HG03439 (cell line): ENCODE results near the gene NLGN1.

Experiments
- ATAC-seq: cut with Tn5 transposase; IDR thresholded peaks from one replicate; pipeline ENCODE4 v1.9.1; 2021; ENCODE audit warnings: mild to moderate bottlenecking, moderate library complexity; ENCODE audit not compliant: unreplicated experiment

Gene NLGN1

DNA sequence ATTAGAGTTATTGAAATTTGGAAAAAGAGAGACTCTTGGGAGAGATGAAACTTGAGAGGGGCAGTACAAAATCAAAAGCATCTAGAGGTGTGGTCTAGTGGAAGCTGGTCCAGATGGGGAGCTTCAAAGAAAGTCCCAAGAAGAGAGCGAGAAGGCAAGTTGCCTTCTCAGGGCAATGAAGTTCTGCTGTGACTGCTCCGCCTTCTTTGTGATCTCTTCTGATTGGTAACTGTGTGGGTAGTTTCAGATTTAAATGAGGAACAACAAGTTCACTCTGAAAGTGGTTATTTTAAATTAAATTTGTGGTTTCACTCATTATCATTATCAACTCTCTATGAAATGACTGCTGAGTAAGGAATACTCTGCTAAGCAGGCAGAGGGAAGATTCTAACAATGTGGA is 233.3 kb downstream of the NLGN1 start:
- no peak for ATAC-seq

DNA sequence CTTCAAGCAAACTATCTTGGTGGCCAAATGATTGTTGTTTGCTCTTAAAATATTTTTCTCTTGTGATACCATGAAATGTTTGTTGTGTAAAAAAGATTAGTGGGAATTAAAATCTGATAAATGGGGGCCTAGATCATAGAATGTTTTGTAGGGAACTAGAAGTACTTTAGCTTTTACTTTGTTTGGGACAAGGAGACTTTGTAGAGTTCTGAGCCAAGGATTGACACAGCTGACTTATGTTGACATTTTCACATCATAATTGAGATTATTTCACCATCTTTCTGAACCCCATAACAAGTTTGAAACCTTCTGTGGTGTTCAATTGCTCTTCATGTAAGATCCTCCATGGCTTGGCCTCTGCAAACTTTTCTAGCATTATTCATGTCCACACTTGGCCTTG is 235.4 kb downstream of the NLGN1 start:
- no peak for ATAC-seq

DNA sequence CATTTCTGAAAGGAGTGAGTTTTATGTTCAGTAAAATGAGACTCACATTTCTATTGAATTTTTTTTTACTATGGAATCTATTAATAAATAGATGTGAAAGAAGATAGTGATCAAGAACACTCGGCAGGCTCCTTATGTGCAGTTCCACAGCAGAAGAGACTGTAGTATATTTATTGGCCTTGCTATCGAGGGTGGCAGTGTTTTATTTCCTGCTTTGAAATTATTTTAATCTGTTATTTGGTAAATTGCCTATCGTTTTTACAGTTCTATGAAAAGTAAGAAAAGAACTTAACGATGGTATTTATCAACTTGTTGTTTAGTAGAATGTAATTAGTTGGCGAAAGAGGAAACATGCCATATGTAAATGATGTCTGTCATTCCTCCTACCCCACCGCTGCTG is 238.3 kb downstream of the NLGN1 start:
- no peak for ATAC-seq

DNA sequence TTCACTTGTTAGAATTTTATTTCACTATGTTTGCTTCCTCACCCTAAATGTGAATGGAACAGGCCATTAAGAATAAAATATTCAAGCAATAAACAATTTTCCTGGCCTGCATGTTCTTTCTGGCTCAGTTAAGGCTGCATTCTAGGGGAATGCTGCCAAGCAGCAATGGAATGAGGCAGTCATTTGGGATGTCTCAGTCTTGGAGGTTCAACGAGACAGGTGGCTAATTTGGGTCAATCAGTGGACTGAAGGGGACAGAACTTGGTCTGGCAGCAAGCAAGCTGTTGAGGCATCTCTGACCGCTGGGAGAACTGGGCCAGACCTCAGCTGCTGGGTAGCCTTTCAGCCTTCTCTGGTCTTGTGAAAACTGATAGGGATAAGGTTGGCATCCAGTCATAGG is 241.6 kb downstream of the NLGN1 start:
- ATAC-seq, result no peak

DNA sequence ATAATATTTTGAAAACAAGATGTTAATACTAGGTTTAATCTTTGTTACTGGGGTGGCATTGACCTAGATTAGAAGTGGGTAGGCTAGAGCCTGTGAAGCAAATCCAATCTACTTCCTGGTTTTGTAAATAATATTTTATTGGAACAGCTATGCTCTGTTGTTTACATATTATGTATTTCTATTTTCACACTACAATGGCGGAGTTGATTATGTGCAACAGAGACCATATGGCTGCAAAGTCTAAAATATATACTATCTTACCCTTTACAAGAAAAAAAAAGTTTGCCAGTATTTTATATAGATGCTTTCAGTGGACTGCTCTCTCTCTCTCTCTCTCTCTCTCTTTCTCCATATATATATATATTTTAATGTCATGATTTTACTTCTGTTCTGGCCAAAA is 244.2 kb downstream of the NLGN1 start:
- ATAC-seq, result no peak

DNA sequence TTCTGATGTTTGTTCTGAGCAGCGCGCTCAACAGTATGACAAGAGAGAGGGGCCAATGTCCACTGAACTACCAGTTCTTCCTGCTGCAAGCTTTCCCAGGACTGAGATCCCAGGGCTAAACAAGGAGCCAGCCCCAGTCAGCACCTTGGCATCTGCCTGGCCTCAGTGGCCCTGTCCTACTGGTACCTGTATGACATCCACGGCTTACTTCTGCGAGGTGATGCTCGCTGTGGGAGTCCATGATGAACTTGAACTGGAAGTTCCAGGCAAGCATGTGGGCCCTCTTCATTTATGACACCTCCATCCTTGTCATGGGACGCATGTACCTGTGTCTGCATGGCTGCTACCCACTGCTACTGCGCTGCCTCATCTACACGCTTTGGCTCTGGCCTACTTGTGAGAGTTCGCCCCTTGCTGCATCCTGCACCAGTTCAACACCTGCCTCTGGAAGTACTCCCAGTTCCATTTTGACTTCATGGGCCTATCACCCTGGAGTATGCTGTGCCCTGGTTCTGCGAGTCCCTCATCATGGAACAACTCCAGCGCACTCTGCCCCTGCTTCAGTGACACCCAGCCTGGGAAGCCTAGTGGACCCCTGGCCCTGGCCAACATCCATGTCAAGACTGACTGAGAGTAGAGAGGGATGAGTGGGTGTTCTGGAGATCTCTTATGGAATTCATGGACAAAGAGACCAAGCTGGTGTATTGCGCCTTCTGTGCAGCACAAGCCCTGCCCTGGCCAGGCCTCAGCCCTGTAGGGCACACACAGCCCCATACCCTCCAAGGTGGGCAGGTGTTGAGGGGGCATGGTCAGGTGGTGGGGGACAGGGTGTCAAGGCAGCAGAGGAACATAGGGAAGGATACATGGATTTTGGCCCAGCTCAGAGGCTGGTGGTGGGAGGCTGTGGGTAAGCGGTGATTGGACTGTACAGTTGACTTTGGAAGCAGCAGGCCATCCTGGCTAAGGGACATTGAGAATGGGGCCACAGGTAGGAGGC is 246.8 kb downstream of the NLGN1 start:
- no peak for ATAC-seq

DNA sequence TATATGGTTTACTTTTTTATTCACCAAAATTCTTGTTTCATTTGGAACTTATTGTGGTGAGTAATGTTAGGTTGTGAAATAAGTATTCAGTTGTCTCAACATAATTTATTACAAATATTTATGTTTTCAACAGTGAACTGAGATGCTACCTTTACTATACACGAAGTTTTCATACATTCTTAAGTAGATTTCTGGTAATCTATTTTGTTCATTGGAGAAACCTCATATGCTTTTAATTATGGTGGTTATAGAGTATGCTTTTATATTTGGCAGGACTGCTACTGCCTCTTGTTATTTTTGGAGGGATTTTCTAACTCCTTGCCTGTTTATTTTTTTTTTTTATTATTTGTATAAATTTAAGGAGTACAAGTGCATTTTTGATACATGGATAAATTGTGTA is 253.1 kb downstream of the NLGN1 start:
- no peak for ATAC-seq

DNA sequence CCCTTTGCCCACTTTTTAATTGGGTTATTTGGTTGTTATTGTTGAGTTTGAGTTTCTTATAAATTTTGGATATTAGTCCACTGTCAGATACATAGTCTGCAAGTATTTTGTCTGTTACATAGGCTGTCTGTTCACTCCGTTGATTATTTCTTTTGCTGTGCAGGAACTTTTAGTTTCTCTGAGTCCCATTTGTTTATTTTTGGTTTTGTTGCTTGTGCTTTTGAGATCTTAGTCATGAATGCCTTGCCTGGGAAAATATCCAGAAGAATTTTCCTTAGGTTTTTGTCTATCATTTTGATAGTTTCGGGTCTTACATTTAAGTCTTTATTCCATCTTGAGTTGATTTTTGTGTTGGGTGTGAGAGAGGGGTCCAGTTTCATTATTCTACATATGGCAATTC is 254.5 kb downstream of the NLGN1 start:
- ATAC-seq, result no peak

DNA sequence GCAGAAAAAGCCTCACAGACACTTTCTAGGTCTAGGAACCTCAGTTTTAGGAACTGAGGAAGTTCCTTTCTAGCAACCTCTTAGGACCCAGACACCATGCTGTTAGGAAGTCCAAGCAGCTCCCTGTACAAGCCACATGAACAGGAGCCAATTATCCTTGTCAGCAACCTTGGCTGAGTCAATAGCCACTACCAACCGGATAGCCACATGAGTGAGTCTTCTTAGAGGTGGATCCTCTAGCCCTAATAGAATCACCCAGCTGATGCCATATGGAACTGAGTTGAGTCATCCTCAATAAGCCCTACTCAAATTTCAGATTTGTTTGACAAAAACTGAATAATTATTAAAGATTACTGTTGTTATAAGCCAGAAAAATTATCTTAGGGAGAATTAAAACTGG is 256.2 kb downstream of the NLGN1 start:
- ATAC-seq, result no peak

DNA sequence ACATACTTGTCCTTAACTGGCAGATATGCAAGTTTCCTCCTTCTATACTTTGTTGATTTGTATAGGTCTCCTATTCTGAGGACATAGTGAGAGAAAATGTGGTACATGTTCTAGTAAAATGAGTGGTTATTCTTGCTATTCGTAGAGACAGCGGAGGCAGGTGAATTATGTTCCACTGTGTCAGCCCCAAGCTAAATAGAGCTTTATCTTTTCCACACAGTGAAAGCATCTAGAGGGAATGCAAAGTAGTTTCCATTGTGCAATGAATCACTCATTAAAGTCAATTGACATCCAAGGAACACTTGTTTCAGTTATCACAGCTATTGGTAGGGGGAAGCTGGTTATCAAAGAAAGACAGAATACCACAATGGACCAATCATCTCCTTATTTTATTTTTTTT is 262.4 kb downstream of the NLGN1 start:
- no peak for ATAC-seq

DNA sequence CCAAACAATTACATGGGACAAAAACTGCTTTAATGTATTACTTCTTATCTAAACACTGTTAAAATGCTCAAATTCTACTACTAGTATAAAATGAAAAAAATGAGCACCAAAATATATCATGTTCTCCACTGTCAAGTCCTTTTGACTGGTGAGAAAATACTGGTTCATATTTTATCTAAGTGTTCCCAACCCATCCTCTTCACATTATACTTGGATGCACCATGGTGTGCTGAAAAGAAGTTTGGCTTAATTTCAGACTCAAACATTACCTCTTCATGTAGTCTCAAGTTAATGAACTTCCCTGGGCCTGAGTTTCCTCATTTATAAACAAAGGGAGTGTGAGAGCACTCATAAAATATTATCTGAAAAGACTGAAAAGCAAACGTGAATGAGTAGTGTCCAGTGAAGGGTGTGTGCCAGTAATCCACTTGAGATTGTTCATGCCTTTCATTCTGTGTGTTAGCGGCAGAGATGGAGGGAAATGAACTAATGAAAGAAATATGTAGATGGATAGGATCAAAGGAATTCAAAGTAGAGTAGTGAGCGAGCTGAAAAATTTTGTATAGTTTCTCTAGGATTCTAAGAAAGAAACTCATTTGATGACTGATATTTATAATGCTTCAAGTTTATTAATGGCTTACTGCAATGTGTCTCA is 263.2 kb downstream of the NLGN1 start:
- ATAC-seq, result no peak

DNA sequence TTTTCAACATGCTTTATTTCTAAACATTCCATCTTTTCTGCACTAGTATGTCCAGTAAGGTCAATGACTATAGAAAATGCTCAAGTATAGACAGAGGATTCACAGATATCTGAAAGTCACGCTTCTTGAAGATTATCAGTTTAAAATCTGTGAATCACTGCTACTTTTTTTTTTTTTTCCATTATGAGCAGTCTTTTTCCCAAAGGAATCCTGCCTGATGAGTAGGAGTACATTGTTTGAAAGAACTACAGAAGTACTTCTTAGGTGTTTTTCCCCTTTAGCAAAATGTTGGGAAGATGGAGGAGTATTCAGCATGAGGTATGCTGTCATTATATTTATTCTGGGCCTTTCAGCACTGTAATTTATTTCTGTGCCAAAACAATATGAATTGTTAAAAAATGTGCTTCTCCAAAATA is 266.2 kb downstream of the NLGN1 start:
- no peak for ATAC-seq

DNA sequence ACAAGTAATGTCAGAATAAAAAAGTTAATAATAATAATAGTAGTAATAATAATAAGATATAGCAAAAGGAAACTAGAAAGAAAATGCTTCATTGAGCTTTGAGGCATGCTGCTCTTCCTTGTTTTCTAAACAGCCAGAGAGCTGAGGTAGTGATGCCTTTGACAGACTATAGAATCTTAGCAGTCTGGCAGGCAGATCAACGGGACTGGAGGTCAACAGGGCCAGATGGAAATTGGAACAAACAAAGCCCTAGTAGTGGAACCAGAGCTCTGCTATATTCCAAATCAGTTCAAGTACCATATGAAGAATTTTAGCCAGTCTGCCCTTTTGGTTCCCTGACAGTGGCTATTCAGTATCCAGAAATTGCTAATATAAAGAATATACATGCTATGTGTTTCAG is 278.6 kb downstream of the NLGN1 start:
- ATAC-seq, result no peak

DNA sequence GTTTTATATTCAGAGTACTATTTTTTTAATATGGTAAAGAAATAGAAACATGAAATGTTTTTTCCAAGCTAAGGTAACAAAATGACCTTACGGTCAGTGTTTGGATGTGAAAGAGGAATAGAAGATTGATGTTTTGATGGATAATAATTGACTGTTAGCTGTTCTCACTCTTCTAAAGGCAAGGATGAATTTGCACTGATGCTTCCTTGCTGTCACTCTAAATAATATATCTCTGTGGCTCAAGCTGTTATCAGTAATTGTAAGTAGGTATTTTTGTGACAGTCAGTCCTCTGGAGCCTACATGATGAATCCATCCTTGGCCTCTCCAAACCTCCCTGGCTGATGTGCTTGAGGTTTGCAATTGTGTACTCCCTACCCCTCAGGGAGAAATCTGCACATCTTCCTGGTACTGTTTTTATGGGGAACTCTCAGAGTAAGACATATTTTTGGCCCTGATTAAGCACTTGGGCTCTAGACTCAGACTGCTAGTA is 283.7 kb downstream of the NLGN1 start:
- ATAC-seq, result no peak

DNA sequence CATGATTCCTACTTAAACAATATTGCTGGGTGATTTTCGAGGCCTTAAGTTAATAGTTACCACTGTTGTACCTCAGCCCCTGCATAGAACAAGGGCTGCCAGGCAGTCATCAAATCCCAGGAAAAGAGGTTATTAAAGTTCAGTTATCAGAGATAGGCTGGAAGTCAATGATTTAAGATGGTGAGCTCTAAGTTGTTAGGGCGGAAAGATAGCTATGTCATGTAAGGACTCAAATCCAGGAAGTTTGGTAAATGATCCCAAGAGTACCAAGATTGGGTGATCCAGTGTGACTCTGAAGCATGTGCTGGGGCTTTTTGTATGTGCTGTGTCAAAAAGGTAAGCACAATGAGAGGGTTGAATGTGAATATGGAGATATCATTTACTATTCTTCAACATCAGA is 287.9 kb downstream of the NLGN1 start:
- ATAC-seq, result no peak

DNA sequence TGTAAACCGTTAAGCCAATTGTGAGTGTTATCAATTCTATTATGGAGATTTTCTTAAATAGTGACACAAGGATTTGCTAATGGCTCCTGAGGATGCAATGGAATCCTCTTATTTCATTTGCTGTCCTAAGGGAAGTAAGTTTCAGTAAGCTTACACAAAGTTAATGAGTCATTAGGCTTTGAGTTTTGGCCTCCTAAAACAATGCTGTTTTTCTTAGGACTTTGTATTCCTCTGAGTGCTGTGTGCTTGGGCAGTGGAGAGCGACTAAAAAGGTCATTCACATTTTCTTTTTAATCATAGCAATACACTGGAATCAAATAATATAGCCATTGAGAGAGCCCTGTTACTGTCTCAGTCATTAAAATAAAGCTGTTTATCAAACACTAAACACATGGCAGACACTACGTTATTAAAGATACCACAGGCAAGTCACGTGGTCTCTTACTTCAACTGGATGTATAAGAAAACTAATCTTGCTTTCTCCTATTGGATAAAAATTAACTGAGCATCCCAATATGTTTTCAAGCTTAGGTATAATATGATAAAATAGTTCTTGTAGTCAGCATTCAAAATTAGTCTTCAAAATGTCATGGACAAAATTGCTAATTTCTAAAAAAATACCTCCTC is 290.8 kb downstream of the NLGN1 start:
- ATAC-seq, result no peak

DNA sequence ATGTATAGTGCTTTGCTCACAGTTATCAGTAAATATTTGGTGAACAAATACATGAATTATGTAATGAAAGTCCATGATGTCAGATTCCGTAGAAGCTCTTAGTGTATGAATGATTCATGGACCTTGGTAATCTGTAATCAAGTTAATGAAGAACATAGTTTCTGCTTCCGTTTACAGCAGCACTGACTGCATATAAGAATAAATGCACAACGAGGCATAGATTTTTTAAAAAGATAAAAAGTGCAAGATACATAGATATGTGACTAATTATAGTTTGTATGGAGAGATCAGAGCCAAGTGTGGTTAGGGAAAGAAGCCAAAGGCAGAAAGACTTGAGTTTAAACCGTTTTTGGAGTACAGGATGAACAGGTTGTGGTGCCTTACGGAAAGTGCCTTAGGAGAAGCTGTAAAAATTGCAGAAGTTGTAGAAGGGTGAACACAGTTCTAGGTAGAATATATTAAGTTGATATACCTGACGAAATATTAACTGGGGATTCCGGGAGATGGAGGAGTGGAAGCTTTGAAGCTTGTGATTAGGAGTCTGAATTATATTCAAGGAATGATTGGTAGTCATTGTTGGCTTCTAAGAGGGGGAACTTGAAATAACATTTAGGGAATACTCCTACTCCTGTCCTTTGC is 293.1 kb downstream of the NLGN1 start:
- no peak for ATAC-seq

DNA sequence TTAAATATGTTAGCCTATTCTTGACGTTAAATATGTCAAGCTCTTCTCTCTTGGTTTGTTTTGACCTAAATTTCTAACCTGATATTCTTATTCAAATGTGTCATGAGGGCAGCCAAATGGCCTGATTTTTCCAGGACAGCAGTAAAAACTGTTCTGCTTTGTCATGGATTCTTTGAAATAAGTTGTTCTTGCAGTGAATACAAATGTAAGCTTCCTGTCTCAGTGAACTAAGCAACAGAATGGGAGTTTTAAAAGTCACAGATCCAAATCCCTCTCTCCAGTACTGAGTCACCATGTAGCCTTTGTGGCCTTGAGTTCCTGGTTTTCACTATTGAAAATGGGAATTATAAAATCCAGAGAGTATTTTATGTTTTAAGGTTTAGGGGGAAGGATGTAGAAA is 301.8 kb downstream of the NLGN1 start:
- ATAC-seq, result no peak

DNA sequence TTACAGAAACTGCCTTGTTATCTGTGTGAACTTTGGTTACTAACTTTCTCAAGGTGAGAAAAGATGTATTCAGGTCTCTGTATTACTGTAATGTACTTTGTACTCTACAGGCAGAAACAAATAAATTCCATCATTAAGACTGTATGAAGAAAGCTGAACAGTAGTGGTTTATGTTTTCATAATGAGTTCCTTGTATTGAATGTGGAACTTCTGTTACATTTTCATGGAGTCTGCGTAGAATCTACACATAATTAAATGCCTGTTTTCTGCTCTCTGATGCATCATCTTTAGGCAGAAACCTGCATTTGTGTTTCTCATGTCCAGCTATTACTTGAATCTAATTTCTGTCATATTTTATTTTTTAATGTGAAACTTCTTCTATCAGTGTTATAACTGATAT is 302.8 kb downstream of the NLGN1 start:
- ATAC-seq, result no peak

DNA sequence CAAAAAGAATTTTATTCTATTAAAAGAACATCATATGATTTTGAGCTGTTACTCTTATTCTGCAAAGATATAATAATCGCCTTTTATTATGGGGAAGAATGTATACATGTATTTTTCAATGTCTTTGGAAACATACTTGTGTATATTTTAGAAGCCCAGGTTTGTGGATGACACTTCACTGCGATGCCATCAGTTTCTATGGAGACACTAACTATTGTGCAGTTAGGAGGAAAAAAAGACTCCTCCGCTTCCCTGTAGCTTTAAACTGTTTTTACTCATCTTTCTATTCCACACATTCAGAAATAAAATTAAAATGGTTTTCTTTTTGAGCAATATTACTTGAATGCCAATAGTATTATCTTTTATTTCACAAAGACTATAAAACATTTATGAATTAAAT is 305.0 kb downstream of the NLGN1 start:
- ATAC-seq, result no peak

DNA sequence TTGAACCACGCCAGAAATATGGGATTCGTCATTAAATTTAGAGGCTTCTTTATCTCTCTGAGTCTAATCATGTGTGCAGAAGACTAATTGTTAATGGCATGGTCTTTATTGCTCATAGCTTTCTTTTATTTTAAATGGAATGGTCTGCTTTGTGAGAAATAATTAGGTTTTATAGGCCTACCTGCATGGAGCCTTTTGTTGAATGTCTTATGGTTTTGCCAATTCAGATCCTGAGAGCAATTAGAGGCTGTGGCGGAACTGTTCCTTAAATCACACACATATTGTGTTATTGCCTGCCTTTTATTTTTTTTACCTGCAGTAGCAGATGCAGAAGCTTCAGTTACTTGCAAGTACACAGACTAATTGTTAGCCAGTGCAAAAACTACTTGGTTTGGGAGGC is 306.2 kb downstream of the NLGN1 start:
- ATAC-seq, result no peak
